Measurements from ENCODE around the gene DIAPH2.

The DIAPH2 gene

DNA sequence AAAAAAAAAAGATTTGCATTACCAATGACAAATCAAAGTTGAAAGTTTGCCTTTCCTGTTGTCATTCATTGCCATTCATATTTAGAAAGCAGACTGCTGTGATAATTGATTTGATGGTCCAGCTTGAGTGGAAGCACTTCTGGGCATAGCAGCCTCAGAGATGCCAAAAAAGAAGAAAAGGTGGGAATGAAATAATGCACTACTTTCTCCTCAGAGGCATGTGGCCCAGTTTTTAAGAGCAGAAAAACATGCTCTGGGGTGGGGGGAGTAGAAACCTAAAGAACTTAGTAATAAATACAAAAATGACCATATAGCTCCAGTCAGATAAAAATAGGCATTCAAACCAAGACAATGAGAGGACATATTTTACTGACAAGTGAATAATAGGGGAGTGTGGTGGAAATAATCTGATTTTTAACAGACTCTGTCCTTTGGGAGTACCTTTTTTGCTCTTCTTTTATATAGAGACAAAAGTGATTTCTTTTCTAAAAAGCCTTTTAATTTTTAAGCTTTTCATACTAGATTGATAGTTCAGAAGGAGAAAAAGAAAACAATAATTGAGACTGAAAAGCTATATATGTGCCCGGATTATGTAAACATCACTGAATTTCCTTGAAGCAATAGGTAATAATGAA lies 798.1 kb downstream of the DIAPH2 start:
- no peak for DNase-seq (ENCODE audit: low spot score)

DNA sequence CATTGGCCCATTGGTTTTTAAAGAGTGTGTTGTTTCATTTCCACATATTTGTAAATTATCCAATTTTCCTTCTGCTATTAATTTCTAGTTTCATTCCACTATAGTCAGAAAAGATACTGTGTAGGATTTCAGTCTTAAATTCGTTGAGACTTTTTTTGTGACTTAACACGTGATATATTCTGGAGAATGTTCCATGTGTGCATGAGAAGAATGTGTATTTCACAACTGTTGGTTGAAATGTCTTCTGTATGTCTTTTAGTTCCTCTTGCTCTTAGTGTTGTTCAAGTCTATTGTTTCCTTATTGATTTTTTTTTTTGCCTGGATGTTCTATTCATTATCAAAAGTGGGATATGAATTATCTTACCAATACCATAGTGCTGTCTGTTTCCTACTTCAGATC lies 806.0 kb downstream of the DIAPH2 start:
- no peak for DNase-seq (ENCODE audit: low spot score)

DNA sequence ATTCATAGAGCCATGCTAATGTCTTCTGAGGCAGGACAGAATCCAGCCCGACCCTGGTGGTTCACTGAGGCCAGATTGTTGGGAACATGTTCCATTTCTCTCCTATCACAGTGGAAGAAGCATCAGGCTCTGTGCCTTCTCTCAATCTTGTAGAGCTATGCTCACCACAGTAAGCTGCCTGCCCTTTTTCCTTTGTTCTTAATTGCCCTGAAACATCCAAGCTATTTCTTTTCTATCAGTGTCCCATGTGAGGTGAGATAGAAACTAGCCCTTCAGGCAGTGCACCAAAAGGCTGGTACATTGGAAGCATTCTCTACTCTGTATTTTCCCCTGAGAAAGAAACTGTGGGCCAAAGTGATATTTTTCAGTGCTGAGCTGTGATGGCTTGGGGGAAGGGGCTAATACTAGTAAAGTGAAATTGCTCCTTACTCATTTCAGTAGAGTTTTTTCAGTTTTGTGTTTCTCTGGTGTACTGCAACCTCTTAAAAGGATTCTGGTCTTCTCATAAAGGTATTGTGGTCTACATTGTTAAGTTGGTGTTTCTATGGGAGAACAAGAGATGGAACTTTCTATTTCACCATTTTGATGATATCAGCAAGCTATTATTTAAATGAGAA lies 810.2 kb downstream of the DIAPH2 start:
- no peak for DNase-seq (ENCODE audit: low spot score)

DNA sequence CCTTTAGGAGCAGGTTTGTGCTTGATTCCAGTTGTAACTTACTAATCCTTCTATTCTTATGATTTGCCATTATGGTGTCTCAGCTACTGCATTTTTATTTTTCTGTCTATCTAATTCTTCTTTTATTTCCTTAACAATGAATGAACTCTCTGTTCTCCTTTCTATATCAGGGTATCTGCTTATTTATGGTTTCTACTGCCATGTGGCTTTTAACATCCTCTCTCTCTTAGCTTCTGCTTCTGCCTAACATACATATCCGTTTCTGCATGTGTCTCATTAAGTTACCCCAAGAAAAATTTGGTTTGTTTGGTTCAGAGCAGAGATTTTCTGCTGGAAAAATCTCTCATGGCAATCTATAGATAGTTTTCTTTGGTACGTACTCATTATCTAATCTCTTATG lies 813.5 kb downstream of the DIAPH2 start:
- DNase-seq (ENCODE audit: low spot score), result no peak

DNA sequence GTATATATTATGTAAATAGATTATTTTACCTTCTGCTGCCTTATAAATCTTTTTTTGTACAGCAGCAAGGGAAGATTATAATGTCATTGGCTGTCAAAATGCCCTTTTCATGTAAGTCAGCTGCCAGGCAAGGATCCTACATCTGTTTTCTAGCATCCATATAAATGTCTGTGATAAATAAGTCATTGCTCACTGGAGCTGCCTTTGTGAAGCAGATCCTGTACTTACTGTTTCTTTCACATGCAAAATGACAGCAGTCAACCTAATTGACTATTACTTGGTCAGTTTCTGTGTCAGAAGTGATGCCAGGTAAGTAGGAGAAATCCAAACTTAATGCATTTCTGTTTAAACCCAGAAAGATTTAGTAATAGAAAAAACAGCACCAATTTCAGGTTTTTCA lies 819.8 kb downstream of the DIAPH2 start:
- DNase-seq (ENCODE audit: low spot score), result no peak

GRCh38 chrX:97517763-97518162 lies 833.1 kb downstream of the DIAPH2 start:
- no peak for DNase-seq (ENCODE audit: low spot score)

- DNase-seq (ENCODE audit: low spot score), result no peak
These were observed 837.7 kb downstream of the DIAPH2 start for GRCh38 chrX:97522307-97522706.

DNA sequence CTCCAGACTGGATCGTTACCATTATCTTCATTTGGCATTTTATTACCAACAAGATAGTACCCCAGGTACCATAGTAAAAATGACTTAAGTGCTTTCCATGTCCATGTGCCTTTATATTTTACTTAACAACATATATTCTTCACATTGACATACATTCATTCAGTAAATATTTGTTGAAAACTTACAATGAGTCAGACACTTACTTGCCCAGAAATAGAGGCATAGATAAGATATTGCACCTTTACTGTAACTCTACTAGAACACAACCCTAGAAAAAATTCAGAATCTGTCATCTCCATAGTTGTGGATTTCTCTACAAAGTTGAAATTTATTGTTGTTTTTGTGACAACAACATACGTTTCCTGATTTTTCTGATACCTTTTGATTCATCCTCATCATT lies 839.7 kb downstream of the DIAPH2 start:
- DNase-seq (ENCODE audit: low spot score), result no peak

GRCh38 chrX:97524997-97525396 lies 840.4 kb downstream of the DIAPH2 start:
- DNase-seq (ENCODE audit: low spot score), result no peak

GRCh38 chrX:97525981-97526380 lies 841.3 kb downstream of the DIAPH2 start:
- DNase-seq (ENCODE audit: low spot score), result no peak

- DNase-seq (ENCODE audit: low spot score), result no peak
These were observed 843.1 kb downstream of the DIAPH2 start for GRCh38 chrX:97527725-97528124.

DNA sequence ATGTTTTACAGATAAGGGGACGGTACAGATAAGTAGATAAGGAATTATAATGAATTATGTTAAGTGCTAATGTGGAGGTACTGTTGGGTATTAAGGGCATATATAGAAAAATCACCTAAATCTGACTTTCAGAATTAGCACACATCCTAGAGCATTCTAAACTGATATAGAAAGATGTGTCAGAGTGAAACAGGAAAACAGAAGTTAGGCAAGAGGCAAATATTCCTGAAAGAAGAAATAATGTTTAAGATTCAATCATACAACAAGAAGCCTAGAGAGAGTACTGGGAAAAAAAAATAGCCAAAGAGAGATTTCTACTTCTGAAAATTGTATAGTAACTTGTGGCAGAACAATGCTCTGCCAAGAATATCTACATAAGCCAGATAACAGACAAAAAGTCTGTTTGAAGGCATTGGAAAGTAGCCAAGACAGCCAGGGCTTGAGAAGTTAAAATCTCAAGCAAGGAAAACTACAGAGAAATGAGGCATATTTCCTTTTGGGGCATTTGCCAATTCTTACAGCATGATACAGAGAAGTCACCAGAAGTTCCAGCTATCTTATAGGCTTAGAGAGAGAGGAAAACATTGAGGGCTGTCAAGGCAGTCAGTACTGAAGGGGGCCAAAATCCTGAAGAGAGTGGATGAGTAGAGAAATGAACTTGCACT lies 845.0 kb downstream of the DIAPH2 start:
- no peak for DNase-seq (ENCODE audit: low spot score)

GRCh38 chrX:97531825-97532224 lies 847.2 kb downstream of the DIAPH2 start:
- DNase-seq (ENCODE audit: low spot score), result no peak

DNA sequence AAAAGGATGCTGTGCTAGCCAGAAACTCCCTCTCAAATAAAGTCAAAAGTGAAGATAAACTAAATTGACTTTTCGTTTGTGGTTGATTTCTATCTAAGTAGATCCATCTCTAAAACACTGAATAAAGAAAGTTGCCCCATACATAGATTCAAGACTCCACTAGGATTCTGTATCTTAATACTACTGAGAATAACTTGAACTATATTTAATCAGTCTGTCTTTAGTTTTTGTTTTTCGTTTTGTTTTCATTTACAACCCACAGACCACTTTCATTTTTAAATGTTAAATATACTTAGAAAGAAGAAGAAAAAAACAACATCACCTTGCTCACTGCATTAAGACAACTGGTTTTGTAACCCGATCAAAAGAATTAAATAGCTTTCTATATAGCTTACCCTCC lies 854.1 kb downstream of the DIAPH2 start:
- no peak for DNase-seq (ENCODE audit: low spot score)

- no peak for DNase-seq (ENCODE audit: low spot score)
These were observed 855.4 kb downstream of the DIAPH2 start for GRCh38 chrX:97539970-97540519.

DNA sequence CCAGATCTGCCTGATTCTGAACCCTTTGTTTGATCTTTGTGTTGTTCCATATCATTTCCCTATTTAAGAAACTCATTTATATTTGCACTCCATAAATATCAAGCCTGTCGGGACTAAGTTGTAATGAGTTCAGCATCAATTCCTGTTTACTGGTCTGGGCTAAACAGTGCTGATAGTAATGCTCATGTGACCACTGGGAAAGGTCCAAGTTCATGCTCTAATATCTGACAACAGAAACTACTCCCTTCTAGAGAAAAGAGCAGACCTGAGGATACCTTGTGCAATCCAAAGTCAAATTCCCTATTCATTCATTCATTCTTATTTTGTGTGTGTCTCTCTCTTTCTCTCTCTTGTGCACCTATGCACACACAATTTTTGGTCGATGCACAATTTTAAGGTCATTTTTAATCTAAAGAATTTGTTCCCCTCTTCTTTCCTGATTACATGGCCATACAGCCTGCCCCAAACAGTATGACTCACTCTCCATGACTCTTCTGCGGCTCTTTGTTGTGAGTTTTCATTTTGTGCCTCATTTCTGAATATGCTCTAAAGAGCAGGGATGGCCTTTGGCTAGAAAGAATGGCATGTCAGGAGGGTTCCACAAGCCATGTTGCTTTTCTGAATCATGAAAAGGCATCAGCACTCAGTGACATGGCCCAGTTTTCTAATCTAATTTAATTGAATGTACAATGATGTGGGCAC lies 863.4 kb downstream of the DIAPH2 start:
- DNase-seq (ENCODE audit: low spot score), result no peak

DNA sequence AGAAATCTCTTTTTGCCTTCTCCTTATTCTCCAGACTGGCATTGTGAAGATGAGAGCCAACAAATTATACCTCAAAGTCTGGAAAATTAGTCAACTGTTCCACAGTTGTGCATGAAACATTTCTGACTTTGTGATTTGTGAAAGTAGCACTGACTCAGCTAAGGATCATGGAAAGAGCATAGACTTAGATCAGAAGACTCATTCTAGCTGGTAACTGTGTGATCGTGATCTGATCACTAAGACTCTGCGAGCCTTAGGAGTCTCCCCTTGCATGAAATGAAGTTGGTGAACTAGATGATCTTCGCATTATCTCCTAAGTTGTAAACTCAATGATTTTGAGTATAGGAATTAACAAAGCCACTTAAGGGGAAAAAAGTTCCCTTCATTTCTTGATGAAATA lies 867.2 kb downstream of the DIAPH2 start:
- DNase-seq (ENCODE audit: low spot score), result no peak

DNA sequence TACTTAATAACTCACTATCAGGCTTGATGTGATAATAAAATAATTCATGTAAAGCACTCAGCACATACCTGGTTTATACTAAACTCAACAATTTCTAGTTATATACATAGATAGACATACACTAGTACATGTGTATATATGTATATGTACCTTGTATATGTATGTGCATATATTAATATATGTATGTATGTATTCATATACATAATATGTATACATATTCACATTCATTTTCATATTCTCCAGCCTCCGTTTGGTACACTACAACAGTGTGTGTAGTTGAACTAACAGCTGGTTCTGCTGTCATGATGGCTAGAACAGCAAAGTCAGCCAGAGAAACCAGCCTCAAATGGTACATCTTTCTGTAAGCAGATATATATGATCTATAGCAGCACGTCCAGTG lies 869.2 kb downstream of the DIAPH2 start:
- DNase-seq (ENCODE audit: low spot score), result no peak

DNA sequence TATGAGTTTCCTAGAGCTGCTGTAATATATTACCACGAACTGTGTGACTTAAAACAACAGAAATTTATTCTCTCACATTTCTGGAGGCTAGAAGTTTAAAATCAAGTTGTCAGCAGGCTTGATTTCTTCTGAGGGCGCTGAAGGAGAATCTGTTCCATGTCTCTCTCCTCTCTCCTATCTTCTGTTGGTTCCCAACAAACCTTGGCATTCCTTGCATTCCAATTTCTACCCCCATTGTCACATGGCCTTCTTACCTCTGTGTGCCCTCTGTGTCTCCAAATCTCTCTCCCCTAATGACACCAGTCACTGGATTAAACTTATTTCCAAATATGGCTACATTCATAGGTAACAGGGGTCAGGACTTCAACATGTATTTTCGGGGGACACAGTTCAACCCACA lies 871.7 kb downstream of the DIAPH2 start:
- no peak for DNase-seq (ENCODE audit: low spot score)

- DNase-seq (ENCODE audit: low spot score), result peak; percentile 62
These were observed 879.0 kb downstream of the DIAPH2 start for GRCh38 chrX:97563531-97564133.

DNA sequence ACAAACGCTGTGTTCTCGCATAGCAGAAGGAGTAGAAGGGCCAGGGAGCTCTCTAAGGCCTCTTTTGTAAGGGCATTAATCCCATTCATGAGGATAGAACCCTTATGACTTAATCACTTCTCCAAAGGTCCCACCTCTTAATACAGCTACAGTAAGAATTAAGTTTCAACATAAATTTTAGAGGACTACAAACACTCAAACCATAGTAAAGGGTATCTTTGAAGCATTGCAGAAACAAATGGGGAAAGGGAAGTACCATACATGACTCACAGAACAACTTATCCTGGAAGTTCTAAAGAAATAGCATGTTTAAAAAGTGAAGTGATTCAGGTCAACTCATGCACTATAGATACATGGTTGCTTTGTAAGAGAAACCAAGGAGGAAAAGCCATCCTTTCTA lies 879.9 kb downstream of the DIAPH2 start:
- DNase-seq (ENCODE audit: low spot score), result no peak

DNA sequence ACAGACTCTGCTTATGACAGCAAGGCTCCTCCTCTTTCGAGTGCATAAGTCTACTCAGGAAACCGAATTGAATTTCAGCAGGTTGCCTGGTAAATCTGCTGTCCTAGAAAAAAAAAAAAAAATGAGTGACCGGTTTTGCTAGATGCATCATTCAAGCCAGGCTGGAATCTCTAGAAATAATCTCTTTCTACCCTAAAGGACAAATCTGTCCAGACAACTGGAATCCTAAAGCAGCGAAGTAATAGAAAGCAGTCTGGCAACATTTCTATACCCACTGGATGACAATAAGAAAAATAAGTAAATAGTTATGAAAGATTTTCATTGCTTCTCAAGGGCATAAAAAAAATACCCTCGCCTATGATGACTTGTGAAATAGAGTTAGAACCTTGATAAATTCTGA lies 902.5 kb downstream of the DIAPH2 start:
- DNase-seq (ENCODE audit: low spot score), result no peak
